ENCODE measurements around the gene ADAM12.
A peak's percentile ranks its signal among the peaks of the same experiment; 100 is the strongest.

ADAM12 gene

DNA sequence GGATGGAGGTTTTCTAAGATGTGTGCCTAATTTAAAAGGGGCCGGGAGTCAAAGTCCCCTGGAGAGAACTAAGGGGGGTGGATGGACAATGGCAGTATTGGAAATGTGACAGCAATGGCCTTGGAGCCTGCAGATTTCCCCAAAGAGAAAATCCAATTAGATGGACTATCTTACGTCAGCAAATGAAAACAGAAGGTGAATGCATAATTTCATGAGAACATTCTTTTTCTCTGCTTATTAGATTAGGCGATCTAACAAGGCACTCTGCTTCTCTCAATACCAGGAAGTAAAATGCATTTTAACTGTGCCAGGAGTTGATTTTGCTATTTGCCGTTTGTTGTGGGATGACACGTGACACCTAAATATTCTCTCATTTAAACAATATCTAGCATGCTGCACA lies 226.6 kb downstream of the ADAM12 start:
- no peak for TF ChIP-seq OSR1 (CRISPR knock-in tag; IDR thresholded peaks at IDR 0.05)
- TF ChIP-seq SNAI2 (CRISPR knock-in tag; IDR thresholded peaks at IDR 0.05), result 0 out of 2 replicates have a peak, but pooled peaks have one; percentile 80
- TF ChIP-seq ESRRG (CRISPR knock-in tag; IDR thresholded peaks at IDR 0.05), result no peak
- TF ChIP-seq ZC3H10 (CRISPR knock-in tag; IDR thresholded peaks at IDR 0.05), result peak; percentile 30; the same call in 1 of the 2 replicates
- TF ChIP-seq ZNF565 (CRISPR knock-in tag; conservative IDR thresholded peaks at IDR 0.05; ENCODE audit: low read depth), result no peak
- TF ChIP-seq PATZ1 (CRISPR knock-in tag; IDR thresholded peaks at IDR 0.05; ENCODE audit: borderline replicate concordance), result no peak
- no peak for TF ChIP-seq TSHZ2 (CRISPR knock-in tag; IDR thresholded peaks at IDR 0.05)
- no peak for TF ChIP-seq TOX (CRISPR knock-in tag; IDR thresholded peaks at IDR 0.05; ENCODE audit: borderline replicate concordance)
- TF ChIP-seq ZFP30 (CRISPR knock-in tag; IDR thresholded peaks at IDR 0.05), result no peak
- no peak for TF ChIP-seq PPARA (CRISPR knock-in tag; IDR thresholded peaks at IDR 0.05; ENCODE audit: borderline replicate concordance)
- peak; percentile 79 for TF ChIP-seq ISL1 (CRISPR knock-in tag; IDR thresholded peaks at IDR 0.05)
- TF ChIP-seq RARB (CRISPR knock-in tag; IDR thresholded peaks at IDR 0.05), result no peak
- TF ChIP-seq, protein P1, sequence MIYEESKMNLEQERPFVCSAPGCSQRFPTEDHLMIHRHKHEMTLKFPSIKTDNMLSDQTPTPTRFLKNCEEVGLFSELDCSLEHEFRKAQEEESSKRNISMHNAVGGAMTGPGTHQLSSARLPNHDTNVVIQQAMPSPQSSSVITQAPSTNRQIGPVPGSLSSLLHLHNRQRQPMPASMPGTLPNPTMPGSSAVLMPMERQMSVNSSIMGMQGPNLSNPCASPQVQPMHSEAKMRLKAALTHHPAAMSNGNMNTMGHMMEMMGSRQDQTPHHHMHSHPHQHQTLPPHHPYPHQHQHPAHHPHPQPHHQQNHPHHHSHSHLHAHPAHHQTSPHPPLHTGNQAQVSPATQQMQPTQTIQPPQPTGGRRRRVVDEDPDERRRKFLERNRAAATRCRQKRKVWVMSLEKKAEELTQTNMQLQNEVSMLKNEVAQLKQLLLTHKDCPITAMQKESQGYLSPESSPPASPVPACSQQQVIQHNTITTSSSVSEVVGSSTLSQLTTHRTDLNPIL (CRISPR knock-in tag; IDR thresholded peaks at IDR 0.05; ENCODE audit: low read depth), result peak; percentile 82
- TF ChIP-seq CSRNP3 (CRISPR knock-in tag; IDR thresholded peaks at IDR 0.05), result no peak
- no peak for TF ChIP-seq ZNF8 (CRISPR knock-in tag; IDR thresholded peaks at IDR 0.05)
- no peak for TF ChIP-seq POU6F1 (CRISPR knock-in tag; IDR thresholded peaks at IDR 0.05; ENCODE audit: borderline replicate concordance, low read depth)
- no peak; the same call in 1 of the 2 replicates for TF ChIP-seq TCF4 (CRISPR knock-in tag; IDR thresholded peaks at IDR 0.05; ENCODE audit: borderline replicate concordance)
- no peak for TF ChIP-seq ZNF70 (CRISPR knock-in tag; IDR thresholded peaks at IDR 0.05)
- no peak for TF ChIP-seq GLIS3 (CRISPR knock-in tag; IDR thresholded peaks at IDR 0.05)
- no peak for TF ChIP-seq ARNTL (CRISPR knock-in tag; IDR thresholded peaks at IDR 0.05; ENCODE audit: borderline replicate concordance, low read depth)
- TF ChIP-seq ZFP3 (CRISPR knock-in tag; IDR thresholded peaks at IDR 0.05), result peak; percentile 42; the same call in 1 of the 2 replicates
- TF ChIP-seq CSDC2 (CRISPR knock-in tag; IDR thresholded peaks at IDR 0.05), result peak; percentile 28; the same call in 1 of the 2 replicates
- TF ChIP-seq BACH2 (CRISPR knock-in tag; IDR thresholded peaks at IDR 0.05; ENCODE audit: borderline replicate concordance), result no peak
- peak; percentile 45 for ATAC-seq

GRCh38 chr10:126160971-126161630 lies 227.2 kb downstream of the ADAM12 start:
- peak; percentile 31 for ATAC-seq
- TF ChIP-seq CSRNP3 (CRISPR knock-in tag; IDR thresholded peaks at IDR 0.05) (no peak), RARB (CRISPR knock-in tag; IDR thresholded peaks at IDR 0.05) (no peak), TSHZ2 (CRISPR knock-in tag; IDR thresholded peaks at IDR 0.05) (no peak), ZNF8 (CRISPR knock-in tag; IDR thresholded peaks at IDR 0.05) (no peak), ZC3H10 (CRISPR knock-in tag; IDR thresholded peaks at IDR 0.05) (no peak), ZFP30 (CRISPR knock-in tag; IDR thresholded peaks at IDR 0.05) (no peak), SNAI2 (CRISPR knock-in tag; IDR thresholded peaks at IDR 0.05) (no peak), CSDC2 (CRISPR knock-in tag; IDR thresholded peaks at IDR 0.05) (no peak), GLIS3 (CRISPR knock-in tag; IDR thresholded peaks at IDR 0.05) (no peak), ZNF565 (CRISPR knock-in tag; conservative IDR thresholded peaks at IDR 0.05; ENCODE audit: low read depth) (no peak), PATZ1 (CRISPR knock-in tag; IDR thresholded peaks at IDR 0.05; ENCODE audit: borderline replicate concordance) (no peak)
